Testis (tissue), 2 donors: Measurements from ENCODE around the gene PIF1.

Experiments
- POLR2A ChIP-seq: fragments of 450-650 bp; IDR thresholded peaks from one replicate; pipeline ENCODE4 v1.6.1; 2017; ENCODE audit warnings: antibody characterized with exemption, mild to moderate bottlenecking, moderate library complexity
- TF ChIP-seq, protein P1 (sequence below), 3 experiments: fragments of 450-650 bp in 2 of 3; fragments of 200-600 bp in 1 of 3; sonication (generic) in 1 of 3; IDR thresholded peaks; one replicate each; pipeline ENCODE4 v1.5.1; 2016 to 2019; ENCODE audit warnings: antibody characterized with exemption in 3 of 3, mild to moderate bottlenecking in 2 of 3, moderate library complexity in 1 of 3

DNA sequence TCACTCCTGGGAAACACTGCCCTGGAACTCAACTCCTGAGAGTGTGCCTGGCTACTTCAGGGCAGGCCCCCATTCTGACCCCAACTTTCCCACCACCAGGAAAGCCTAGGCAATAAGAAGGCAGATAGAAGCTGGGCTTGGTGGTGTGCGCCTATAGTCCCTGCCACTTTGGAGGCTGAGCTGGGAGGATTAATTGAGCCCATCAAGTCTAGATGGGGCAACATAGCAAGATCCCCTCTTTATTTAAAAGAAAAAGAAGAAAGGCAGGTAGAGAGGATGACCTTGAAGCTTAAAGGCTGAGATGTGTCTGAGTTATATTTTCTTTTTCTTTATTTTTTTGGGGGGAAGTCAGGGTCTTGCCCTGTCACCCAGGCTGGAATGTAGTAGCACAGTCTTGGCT, 45.8 kb downstream of the PIF1 start:
- TF ChIP-seq, protein P1, sequence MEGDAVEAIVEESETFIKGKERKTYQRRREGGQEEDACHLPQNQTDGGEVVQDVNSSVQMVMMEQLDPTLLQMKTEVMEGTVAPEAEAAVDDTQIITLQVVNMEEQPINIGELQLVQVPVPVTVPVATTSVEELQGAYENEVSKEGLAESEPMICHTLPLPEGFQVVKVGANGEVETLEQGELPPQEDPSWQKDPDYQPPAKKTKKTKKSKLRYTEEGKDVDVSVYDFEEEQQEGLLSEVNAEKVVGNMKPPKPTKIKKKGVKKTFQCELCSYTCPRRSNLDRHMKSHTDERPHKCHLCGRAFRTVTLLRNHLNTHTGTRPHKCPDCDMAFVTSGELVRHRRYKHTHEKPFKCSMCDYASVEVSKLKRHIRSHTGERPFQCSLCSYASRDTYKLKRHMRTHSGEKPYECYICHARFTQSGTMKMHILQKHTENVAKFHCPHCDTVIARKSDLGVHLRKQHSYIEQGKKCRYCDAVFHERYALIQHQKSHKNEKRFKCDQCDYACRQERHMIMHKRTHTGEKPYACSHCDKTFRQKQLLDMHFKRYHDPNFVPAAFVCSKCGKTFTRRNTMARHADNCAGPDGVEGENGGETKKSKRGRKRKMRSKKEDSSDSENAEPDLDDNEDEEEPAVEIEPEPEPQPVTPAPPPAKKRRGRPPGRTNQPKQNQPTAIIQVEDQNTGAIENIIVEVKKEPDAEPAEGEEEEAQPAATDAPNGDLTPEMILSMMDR (IDR thresholded peaks at IDR 0.05), result no peak
- no peak for TF ChIP-seq POLR2A
